MM.1S (cell line): ENCODE results near the gene CNBD2.

Experiments used
- EZH2 ChIP-seq: fragments of 300-600 bp; sonication (generic); optimal IDR thresholded peaks from 2 replicates; pipeline ENCODE3; 2017; ENCODE audit warnings: low read depth, mild to moderate bottlenecking, antibody characterized with exemption, low read length, mixed read lengths
- EZH2phosphoT487 ChIP-seq: fragments of 300-600 bp; sonication (generic); IDR thresholded peaks from 2 replicates; pipeline ENCODE4 v1.6.1; 2018; ENCODE audit warnings: antibody characterized with exemption, low read length
- TF ChIP-seq, protein P1 (sequence below): fragments of 300-600 bp; sonication (generic); IDR thresholded peaks from 2 replicates; pipeline ENCODE4 v1.5.1; 2016; ENCODE audit warnings: antibody characterized with exemption, low read length, mixed read lengths

GRCh38 chr20:36071848-36072247 lies 103.5 kb downstream of the CNBD2 start:
- TF ChIP-seq EZH2phosphoT487 (no peak), EZH2 (no peak)
- TF ChIP-seq, protein P1, sequence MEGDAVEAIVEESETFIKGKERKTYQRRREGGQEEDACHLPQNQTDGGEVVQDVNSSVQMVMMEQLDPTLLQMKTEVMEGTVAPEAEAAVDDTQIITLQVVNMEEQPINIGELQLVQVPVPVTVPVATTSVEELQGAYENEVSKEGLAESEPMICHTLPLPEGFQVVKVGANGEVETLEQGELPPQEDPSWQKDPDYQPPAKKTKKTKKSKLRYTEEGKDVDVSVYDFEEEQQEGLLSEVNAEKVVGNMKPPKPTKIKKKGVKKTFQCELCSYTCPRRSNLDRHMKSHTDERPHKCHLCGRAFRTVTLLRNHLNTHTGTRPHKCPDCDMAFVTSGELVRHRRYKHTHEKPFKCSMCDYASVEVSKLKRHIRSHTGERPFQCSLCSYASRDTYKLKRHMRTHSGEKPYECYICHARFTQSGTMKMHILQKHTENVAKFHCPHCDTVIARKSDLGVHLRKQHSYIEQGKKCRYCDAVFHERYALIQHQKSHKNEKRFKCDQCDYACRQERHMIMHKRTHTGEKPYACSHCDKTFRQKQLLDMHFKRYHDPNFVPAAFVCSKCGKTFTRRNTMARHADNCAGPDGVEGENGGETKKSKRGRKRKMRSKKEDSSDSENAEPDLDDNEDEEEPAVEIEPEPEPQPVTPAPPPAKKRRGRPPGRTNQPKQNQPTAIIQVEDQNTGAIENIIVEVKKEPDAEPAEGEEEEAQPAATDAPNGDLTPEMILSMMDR, result no peak
